GM12864 (cell line): ENCODE results near the gene PHF24.

Experiments
- DNase-seq: peaks from one replicate; pipeline ENCODE4 v3.0.0-alpha.2; 2011; ENCODE audit warnings: low read depth
- H3K4me3 ChIP-seq: 2 replicates; pipeline ENCODE4 v1.5.1; 2011; ENCODE audit warnings: mild to moderate bottlenecking, low read depth, low read length, control low read depth
- CTCF ChIP-seq: IDR thresholded peaks from 2 replicates; pipeline ENCODE4 v1.5.1; 2011; ENCODE audit warnings: low read depth, mild to moderate bottlenecking, moderate library complexity, low read length, control low read depth, inconsistent platforms; ENCODE audit errors: missing control alignments

The PHF24 gene

DNA sequence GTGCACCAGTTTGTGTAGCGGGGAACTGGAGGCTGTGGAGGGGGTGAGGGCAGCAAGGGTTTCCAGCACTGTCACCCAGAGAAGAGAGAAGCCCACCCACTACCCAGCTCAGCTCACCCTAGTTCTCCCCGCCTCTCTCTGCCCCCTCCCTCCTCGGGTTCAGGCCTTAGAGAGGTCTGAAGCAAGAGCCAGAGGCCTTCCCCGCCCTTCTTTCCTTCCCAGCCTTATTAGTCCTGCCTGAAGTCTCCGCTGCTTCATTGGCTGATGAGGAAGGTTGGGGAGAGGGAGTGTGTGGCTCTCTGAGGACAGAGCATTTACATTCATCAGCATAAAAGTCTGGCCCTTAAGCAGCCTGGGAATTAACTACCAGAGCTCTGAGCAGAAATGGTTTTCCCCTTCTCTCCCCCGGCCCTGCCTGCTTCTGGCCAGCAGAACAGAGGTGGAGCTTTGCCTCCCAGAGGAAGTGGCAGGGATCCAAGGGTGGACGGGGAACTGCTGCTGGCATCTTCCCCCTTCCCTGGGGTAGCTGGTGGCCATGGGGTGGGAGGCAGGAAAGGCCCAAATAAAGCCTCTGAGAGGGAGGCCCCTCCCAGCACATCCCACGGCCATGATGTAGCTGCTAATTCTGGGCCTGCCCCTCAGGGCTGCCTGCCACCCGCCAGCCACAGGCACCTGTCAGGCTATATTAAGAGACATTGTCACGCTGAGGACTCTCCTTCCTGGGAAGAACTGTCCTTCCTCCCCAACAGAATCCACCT is 35.6 kb downstream of the PHF24 start:
- DNase-seq: no peak
- no peak for TF ChIP-seq CTCF
- no peak overlapping the region for H3K4me3 ChIP-seq

DNA sequence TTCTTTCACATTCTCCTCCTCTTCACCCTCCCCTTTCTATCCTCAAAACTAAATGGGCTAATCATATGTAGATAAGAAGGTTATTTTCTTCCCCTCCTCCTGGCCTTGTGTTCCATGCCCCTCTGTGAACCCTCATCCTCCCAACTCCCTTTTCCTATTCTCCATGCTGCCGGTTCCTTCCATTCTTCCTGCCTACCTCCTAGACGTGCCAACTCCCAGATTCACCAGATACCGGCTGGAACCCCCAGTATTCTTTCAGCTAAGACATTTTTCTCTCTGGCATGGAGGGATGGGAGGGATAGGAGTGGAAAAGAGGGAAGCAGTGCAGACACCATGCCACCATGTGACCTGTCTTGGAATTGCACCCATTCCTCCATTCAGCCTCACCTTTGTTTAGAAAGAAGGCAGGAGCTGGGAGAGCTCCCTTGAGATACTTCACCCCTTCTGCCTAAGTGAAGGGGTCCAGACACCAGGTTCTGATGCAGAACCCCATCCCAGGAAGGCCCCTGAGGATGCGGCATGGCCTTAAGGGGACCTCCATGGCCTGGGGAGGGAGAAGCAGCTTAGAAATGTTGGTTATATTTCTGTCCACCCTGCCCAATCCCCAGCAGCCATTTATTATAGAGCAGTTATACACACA is 36.3 kb downstream of the PHF24 start:
- DNase-seq: no peak
- H3K4me3 ChIP-seq: no peak overlapping the region
- peak; percentile 70 for TF ChIP-seq CTCF

GRCh38 chr9:34994900-34995669 is 37.0 kb downstream of the PHF24 start:
- no peak for TF ChIP-seq CTCF
- DNase-seq: no peak
- no peak overlapping the region for H3K4me3 ChIP-seq

DNA sequence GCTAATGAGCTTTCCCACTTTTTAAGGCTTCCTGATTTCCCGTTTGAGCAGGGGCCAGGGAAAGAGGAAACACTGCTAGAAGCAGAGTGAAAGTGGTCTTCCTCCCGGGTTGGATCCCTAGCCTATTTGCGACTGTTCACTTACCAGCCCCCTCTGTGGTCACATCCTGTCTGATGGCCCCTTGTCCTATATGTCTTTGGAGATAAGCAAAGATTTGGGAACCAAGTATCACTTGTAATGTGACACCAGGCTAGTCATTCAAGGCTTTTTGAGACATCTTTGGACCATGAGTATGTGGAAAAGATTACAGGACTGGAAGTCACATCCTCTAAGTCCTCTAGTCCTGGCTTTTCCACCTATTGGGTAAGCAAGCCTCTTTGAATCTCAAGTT is 37.6 kb downstream of the PHF24 start:
- no peak for TF ChIP-seq CTCF
- no peak for DNase-seq
- H3K4me3 ChIP-seq: no peak overlapping the region

DNA sequence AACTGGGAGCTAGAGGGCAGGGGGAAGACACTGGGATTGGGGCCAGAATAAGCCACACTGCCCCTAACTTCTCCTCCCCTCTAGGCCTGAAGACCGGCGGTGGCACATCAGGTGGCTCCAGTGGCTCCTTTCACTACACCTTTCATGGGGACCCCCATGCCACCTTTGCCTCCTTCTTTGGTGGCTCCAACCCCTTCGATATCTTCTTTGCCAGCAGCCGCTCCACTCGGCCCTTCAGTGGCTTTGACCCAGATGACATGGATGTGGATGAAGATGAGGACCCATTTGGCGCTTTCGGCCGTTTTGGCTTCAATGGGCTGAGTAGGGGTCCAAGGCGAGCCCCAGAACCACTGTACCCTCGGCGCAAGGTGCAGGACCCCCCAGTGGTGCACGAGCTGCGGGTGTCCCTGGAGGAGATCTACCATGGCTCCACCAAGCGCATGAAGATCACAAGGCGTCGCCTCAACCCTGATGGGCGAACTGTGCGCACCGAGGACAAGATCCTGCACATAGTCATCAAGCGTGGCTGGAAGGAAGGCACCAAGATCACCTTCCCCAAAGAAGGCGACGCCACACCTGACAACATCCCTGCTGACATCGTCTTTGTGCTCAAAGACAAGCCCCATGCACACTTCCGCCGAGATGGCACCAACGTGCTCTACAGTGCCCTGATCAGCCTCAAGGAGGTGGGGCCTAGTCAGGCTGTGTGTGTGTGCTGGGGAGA is 38.3 kb downstream of the PHF24 start:
- TF ChIP-seq CTCF: no peak
- no peak for DNase-seq
- no peak overlapping the region for H3K4me3 ChIP-seq

DNA sequence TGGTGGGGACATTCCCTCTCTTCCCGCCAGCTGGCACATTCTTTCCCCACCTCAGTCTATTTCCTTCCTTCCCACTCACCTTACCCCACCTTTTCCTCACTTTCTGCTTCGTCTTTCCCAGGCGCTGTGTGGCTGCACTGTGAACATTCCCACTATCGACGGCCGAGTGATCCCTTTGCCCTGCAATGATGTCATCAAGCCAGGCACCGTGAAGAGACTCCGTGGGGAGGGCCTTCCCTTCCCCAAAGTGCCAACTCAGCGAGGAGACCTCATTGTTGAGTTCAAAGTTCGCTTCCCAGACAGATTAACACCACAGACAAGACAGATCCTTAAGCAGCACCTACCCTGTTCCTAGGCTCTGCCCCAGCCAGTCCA is 38.8 kb downstream of the PHF24 start:
- TF ChIP-seq CTCF: no peak
- DNase-seq: no peak

More for the DNA sequence above, 38.8 kb downstream of the PHF24 start:
- H3K4me3 ChIP-seq: no peak overlapping the region
